Measurements from ENCODE around the gene PARVA. TPM values are rescaled to one million over a fixed set of nuclear protein-coding genes. Genes with fewer than 3 reads are reported as not detected.

PARVA gene
- total RNA-seq, 1 experiment from 2014 or later = 36.7 TPM

GRCh38 chr11:12449961-12450715 lies 72.8 kb downstream of the PARVA start:
- no peak overlapping the region for H3K4me3 Mint-ChIP-seq (ENCODE audit: unreplicated experiment)
- no peaks in the 10 kb centered on the region for H3K9me3 Mint-ChIP-seq (ENCODE audit: unreplicated experiment)
- intact Hi-C loops (cut with micrococcal nuclease) = no loop called here
- H3K4me1 Mint-ChIP-seq (ENCODE audit: insufficient read depth, unreplicated experiment) = peaks cover 19% of the 10 kb centered on the region
- H3K36me3 Mint-ChIP-seq (ENCODE audit: insufficient read depth, unreplicated experiment) = no peaks in the 10 kb centered on the region
- peak; percentile 47 for DNase-seq (ENCODE audit: unreplicated experiment)
- TF ChIP-seq CTCF (IDR thresholded peaks at IDR 0.05; ENCODE audit: unreplicated experiment) = no peak
- POLR2A ChIA-PET = interaction anchor here (1.4 kb wide), 1 partner anchor 9 kb away, joined by 6 read pairs; no protein-coding TSS in a partner anchor
- CTCF ChIA-PET = interaction anchor here (2.0 kb wide), 1 partner anchor 12 kb away, joined by 4 read pairs; no protein-coding TSS in a partner anchor
- no TSS peak for BruUV-seq (replicated peaks)
- H3K27me3 Mint-ChIP-seq (ENCODE audit: insufficient read depth, unreplicated experiment) = no peaks in the 10 kb centered on the region
- peak overlapping the region; percentile 29 for H3K27ac Mint-ChIP-seq (ENCODE audit: low read depth, unreplicated experiment)

- BruUV-seq (replicated peaks) = no TSS peak
- Mint-ChIP-seq H3K9me3 (ENCODE audit: unreplicated experiment) (no peaks in the 10 kb centered on the region), H3K4me1 (ENCODE audit: insufficient read depth, unreplicated experiment) (peaks cover 26% of the 10 kb centered on the region), H3K27me3 (ENCODE audit: insufficient read depth, unreplicated experiment) (no peaks in the 10 kb centered on the region), H3K4me3 (ENCODE audit: unreplicated experiment) (no peak overlapping the region), H3K27ac (ENCODE audit: low read depth, unreplicated experiment) (no peak overlapping the region), H3K36me3 (ENCODE audit: insufficient read depth, unreplicated experiment) (no peaks in the 10 kb centered on the region)
- intact Hi-C loops (cut with micrococcal nuclease) = no loop called here
- ChIA-PET CTCF (interaction anchor here (0.7 to 0.9 kb wide), 2 partner anchors 9 to 67 kb away, joined by 3 to 4 read pairs; no protein-coding TSS in a partner anchor), POLR2A (no interaction called here)
- no peak for TF ChIP-seq CTCF (IDR thresholded peaks at IDR 0.05; ENCODE audit: unreplicated experiment)
- no peak for DNase-seq (ENCODE audit: unreplicated experiment)
Observed at GRCh38 chr11:12451179-12451814, 73.9 kb downstream of the PARVA start.

GRCh38 chr11:12453243-12453642 lies 75.9 kb downstream of the PARVA start:
- no peaks in the 10 kb centered on the region for H3K9me3 Mint-ChIP-seq (ENCODE audit: unreplicated experiment)
- H3K27ac Mint-ChIP-seq (ENCODE audit: low read depth, unreplicated experiment) = no peak overlapping the region
- ChIA-PET POLR2A (interaction anchor here (0.7 kb wide), 1 partner anchor 35 kb away, joined by 3 read pairs; no protein-coding TSS in a partner anchor), CTCF (interaction anchor here (0.6 to 1.3 kb wide), 3 partner anchors 10 to 41 kb away, joined by 3 to 4 read pairs (median 3); no protein-coding TSS in a partner anchor)
- intact Hi-C loops (cut with micrococcal nuclease) = no loop called here
- no TSS peak for BruUV-seq (replicated peaks)
- H3K4me3 Mint-ChIP-seq (ENCODE audit: unreplicated experiment) = no peak overlapping the region
- no peaks in the 10 kb centered on the region for H3K27me3 Mint-ChIP-seq (ENCODE audit: insufficient read depth, unreplicated experiment)
- H3K36me3 Mint-ChIP-seq (ENCODE audit: insufficient read depth, unreplicated experiment) = no peaks in the 10 kb centered on the region
- peaks cover 31% of the 10 kb centered on the region for H3K4me1 Mint-ChIP-seq (ENCODE audit: insufficient read depth, unreplicated experiment)
- TF ChIP-seq CTCF (IDR thresholded peaks at IDR 0.05; ENCODE audit: unreplicated experiment) = no peak
- no peak for DNase-seq (ENCODE audit: unreplicated experiment)

- POLR2A ChIA-PET = interaction anchor here (1.0 to 1.1 kb wide), 2 partner anchors 13 to 24 kb away, joined by 3 to 6 read pairs; no protein-coding TSS in a partner anchor
Observed at GRCh38 chr11:12454782-12455181, 77.4 kb downstream of the PARVA start.

More at GRCh38 chr11:12454782-12455181, 77.4 kb downstream of the PARVA start:
- H3K27me3 Mint-ChIP-seq (ENCODE audit: insufficient read depth, unreplicated experiment) = no peaks in the 10 kb centered on the region
- H3K27ac Mint-ChIP-seq (ENCODE audit: low read depth, unreplicated experiment) = no peak overlapping the region
- no peak for TF ChIP-seq CTCF (IDR thresholded peaks at IDR 0.05; ENCODE audit: unreplicated experiment)
- H3K9me3 Mint-ChIP-seq (ENCODE audit: unreplicated experiment) = no peaks in the 10 kb centered on the region
- no peak for DNase-seq (ENCODE audit: unreplicated experiment)
- no peaks in the 10 kb centered on the region for H3K36me3 Mint-ChIP-seq (ENCODE audit: insufficient read depth, unreplicated experiment)
- peaks cover 25% of the 10 kb centered on the region for H3K4me1 Mint-ChIP-seq (ENCODE audit: insufficient read depth, unreplicated experiment)
- no peak overlapping the region for H3K4me3 Mint-ChIP-seq (ENCODE audit: unreplicated experiment)
- intact Hi-C loops (cut with micrococcal nuclease) = no loop called here
- no TSS peak for BruUV-seq (replicated peaks)
- CTCF ChIA-PET = interaction anchor here (0.7 to 1.0 kb wide), 2 partner anchors 17 to 61 kb away, joined by 3 to 4 read pairs; no protein-coding TSS in a partner anchor

All from MCF 10A (cell line).